SIG-M5 (cell line): ENCODE measurements around the gene BCCIP.

Experiments used
- DNase-seq: peaks from one replicate; lab custom pipeline; 2025; lab: John Stamatoyannopoulos, UW

The BCCIP gene

GRCh38 chr10:125822878-125823662 is at the start of gene BCCIP, which contains the start of gene UROS:
TSS of gene BCCIP (plus strand) at chr10:125823546. CDS start at chr10:125823558, 12 bp downstream.
TSS of gene UROS (minus strand) at chr10:125823258. CDS start at chr10:125816499, 6,759 bp downstream.
- DNase-seq = peak; percentile 35

GRCh38 chr10:125773687-125774543 is 49.4 kb upstream of the BCCIP start:
- DNase-seq = no peak

- DNase-seq = no peak
Measured at GRCh38 chr10:125774581-125775191, 48.7 kb upstream of the BCCIP start.

GRCh38 chr10:125775491-125776106 is 47.7 kb upstream of the BCCIP start, which contains the start of gene MMP21:
TSS of gene MMP21 (minus strand) at chr10:125775821. CDS start at chr10:125775821, 0 bp downstream.
- no peak for DNase-seq

GRCh38 chr10:125777806-125778205 is 45.5 kb upstream of the BCCIP start:
- no peak for DNase-seq

- no peak for DNase-seq
Measured at GRCh38 chr10:125778556-125778955, 44.8 kb upstream of the BCCIP start.

DNA sequence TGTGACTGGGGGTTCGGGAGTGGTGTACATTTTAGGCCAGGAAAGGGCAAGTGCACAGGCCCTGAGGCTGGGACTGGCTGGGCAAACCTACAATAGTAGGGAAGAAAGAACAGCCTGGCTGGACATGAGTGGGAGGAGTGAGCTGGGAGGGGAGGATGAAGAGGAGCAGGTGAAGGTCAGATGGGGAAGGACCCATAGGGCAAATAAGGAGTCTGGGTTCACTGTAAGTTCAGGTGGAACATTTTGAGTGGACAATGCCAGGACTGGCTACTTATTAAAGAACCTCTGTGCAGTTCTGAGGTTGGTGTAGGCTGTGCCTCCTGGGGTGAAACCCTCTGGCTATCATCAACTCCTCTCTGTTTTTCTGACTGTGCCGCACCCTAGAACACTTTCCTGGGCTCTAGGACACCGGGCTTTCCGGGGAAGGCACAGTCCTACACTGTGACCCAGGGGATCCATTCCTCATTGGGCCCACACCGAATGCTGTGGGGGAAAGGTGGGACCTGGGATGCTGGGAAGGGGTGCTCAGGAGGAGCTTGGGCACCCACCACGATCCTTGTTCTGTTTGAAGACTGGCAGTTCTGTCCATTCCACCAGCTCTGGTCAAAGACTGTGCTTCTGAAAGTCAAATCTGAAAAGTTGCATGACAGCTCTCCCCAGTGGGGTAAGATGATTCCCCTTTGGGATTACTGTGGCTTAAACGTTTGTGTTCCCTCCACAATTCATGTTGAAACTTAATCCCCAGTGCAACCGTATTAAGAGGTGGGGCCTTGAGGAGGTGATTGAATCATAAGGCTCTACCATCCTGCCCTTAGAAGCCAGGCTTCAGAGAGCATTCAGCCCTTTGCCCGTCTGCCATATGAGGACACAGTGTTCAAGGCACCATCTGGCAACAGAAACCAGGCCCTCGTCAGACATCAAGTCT is 43.7 kb upstream of the BCCIP start:
- no peak for DNase-seq

- no peak for DNase-seq
Measured at GRCh38 chr10:125781374-125781773, 42.0 kb upstream of the BCCIP start.

- no peak for DNase-seq
Measured at GRCh38 chr10:125782054-125782453, 41.3 kb upstream of the BCCIP start.

GRCh38 chr10:125782616-125783015 is 40.7 kb upstream of the BCCIP start:
- no peak for DNase-seq

DNA sequence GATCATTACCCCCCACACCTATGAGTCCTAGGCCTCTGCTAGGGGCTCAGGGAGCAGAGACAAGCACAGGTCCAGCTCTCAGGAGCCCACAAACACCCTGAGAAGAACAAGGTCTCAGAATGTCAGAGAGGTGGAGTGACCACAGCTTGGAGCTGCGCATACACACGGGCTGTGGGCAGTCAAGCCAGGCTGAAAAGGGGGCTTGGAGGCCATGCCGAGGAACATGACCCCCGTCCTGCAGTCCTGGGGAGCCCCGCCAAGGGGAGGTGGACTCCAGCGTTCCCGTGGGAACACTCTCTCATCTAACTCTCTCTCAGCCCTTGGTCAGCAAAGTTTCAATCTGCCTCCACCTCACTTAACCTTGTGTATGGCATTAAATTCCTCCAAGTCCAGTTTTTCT is 39.9 kb upstream of the BCCIP start:
- DNase-seq = no peak

DNA sequence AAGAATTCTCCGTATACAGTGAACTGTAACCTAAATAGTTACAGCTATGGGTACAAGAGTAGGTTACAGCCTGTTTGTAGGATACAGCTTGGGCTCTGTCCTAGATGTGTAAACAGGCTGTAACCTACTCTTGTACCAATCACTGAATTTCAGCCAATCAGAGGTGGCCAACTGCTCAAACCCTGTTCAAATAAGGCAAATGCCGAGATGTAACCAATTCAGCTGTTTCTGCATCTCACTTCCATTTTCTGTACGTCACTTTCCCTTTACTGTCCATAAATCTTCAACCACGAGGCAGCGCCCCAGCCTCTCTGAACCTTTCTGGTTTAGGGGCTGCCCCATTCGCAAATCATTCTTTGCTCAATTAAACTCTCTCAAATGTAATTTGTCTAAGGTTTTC is 39.4 kb upstream of the BCCIP start:
- no peak for DNase-seq

DNA sequence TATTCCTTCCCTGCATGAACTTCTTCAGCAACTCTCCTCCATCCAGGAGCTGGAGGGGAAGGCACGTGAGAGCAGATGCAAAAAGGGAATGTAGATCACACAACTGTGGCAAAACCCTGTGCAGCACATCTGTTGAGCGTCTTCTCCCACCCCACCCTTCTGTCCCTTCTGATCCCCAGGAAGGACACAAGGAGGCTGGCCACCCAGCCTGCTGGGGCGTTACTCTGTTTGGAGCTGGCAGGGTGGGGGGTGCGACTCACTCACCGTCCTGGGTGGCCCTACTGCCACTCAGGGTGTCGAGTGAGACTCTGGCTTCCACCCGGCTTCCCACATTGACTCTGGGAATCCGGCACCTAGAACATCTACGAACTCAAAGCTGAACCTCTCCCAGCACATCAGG is 37.6 kb upstream of the BCCIP start:
- DNase-seq = no peak

DNA sequence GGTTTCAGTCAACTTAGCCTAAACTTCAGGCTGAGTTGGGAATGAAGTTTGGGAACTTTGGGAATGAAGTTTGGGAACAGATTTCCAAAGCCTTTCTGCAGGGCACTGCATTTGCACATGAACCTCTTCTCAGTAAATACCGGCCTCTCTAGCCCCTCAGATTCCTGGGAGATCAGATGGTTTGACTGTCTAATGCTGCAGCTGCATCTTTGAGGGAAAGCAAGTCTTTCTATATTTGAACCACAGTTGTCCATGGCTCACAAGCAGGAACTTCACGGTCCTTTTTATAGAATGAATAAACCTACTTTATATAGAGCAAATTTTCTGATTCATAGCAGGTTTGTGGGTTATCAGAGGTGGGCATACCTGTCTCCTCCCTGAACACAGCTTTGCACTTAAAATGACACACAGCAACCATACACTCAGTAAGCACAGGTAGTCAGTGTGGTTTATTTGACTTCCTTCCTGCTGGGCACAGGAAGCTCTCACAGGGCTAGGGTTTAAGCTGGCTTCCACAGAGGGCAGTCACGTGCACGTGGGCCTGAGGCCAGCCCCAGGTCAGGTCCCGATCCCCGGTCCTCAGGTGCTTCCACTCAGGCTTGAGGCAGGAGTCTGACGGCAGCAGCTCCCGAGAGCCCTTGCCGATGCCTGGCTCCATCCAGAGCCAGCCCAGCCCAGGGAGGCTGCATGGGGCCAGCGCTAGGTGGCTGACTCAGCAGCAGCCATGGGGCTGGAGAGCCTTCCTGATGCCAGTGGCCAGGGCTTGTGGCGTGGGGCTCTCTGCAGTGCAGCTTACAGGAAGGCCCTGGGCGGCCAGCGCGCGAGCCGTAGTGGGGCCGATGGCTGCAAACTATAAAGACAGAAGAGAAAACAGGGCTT is 35.0 kb upstream of the BCCIP start:
- DNase-seq = no peak

GRCh38 chr10:125792342-125793300 is 30.7 kb upstream of the BCCIP start:
- no peak for DNase-seq

DNA sequence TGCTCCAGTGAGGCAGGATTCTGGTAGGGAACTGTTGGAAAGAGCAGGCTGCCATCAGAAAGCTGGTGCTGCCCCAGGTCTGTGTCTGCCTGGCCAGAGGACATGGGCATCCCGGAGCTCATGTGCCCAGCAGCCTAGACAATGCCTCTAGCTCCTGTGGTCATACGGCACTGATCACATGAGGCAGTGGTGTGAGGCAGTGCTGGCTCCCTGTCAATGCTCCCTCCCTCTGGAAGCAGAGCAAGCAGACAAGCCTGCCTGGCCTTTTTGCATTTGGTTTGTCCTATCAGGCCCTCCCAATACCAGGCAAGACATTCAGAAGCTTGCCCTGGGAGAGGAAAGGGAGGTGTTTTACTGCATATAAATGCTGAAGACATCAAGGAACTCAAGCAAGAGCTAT is 28.2 kb upstream of the BCCIP start:
- DNase-seq = no peak

- DNase-seq = no peak
Measured at GRCh38 chr10:125795637-125796190, 27.6 kb upstream of the BCCIP start.

- no peak for DNase-seq
Measured at GRCh38 chr10:125797424-125797823, 25.9 kb upstream of the BCCIP start.
